Lower leg skin (tissue), 4 donors: ENCODE measurements around the gene ETS1. TPM values are rescaled to one million over a fixed set of nuclear protein-coding genes. Genes with fewer than 3 reads are reported as not detected.

Source experiments
- DNase-seq, 2 donors: peaks; one replicate each; pipeline ENCODE4 v3.0.0-alpha.2; 2019; ENCODE audit warnings: low spot score in 2 of 2
- H3K4me3 ChIP-seq: fragments of 200-600 bp; sonication (generic); 2 replicates; pipeline ENCODE4 v1.5.1; 2017; ENCODE audit warnings: mild to moderate bottlenecking, low read depth; ENCODE audit not compliant: poor library complexity, severe bottlenecking
- POLR2A ChIP-seq, 2 donors: fragments of 450-650 bp; IDR thresholded peaks; one replicate each; pipeline ENCODE4 v1.6.1; 2016 to 2017; ENCODE audit warnings: antibody characterized with exemption in 2 of 2, mild to moderate bottlenecking in 1 of 2, moderate library complexity in 1 of 2
- WGBS, 2 donors: methylation state at CpG; one replicate each; pipeline ENCODE4 v1.1.5; 2018; 5-methylcytosine and 5-hydroxymethylcytosine counted together
- intact Hi-C: fragments of 100-400 bp; cut with DNase I; formaldehyde crosslinking; loops from one replicate; pipeline ENCODE4 v1.15.0; 2023; ENCODE audit warnings: low total_unique reads
- total RNA-seq, 4 donors: library from RNA; depleted of rRNA; stranded (reverse); fragments of >200 nt; gene quantifications; one replicate each; pipeline ENCODE4 v1.1.0, GENCODE V29; 2016
- TF ChIP-seq, protein P1 (sequence below), 3 donors: fragments of 450-650 bp; IDR thresholded peaks; one replicate each; pipeline ENCODE4 v1.5.1; 2016; ENCODE audit warnings: antibody characterized with exemption in 3 of 3, mild to moderate bottlenecking in 3 of 3, moderate library complexity in 2 of 3

The ETS1 gene
- total RNA-seq, 4 donors from 2014 or later = 20.6 to 38.7 (median 21.8) TPM

GRCh38 chr11:128590587-128590986 lies 3.2 kb upstream of the ETS1 start:
- DNase-seq = no peak
- TF ChIP-seq, protein P1, sequence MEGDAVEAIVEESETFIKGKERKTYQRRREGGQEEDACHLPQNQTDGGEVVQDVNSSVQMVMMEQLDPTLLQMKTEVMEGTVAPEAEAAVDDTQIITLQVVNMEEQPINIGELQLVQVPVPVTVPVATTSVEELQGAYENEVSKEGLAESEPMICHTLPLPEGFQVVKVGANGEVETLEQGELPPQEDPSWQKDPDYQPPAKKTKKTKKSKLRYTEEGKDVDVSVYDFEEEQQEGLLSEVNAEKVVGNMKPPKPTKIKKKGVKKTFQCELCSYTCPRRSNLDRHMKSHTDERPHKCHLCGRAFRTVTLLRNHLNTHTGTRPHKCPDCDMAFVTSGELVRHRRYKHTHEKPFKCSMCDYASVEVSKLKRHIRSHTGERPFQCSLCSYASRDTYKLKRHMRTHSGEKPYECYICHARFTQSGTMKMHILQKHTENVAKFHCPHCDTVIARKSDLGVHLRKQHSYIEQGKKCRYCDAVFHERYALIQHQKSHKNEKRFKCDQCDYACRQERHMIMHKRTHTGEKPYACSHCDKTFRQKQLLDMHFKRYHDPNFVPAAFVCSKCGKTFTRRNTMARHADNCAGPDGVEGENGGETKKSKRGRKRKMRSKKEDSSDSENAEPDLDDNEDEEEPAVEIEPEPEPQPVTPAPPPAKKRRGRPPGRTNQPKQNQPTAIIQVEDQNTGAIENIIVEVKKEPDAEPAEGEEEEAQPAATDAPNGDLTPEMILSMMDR (IDR thresholded peaks at IDR 0.05) = no peak
- TF ChIP-seq POLR2A (IDR thresholded peaks at IDR 0.05) = no peak
- intact Hi-C loops = no loop called here
- WGBS, 2 donors = 75 to 79% methylated on average over 4 of the region's 4 CpGs
- no peak overlapping the region for H3K4me3 ChIP-seq

DNA sequence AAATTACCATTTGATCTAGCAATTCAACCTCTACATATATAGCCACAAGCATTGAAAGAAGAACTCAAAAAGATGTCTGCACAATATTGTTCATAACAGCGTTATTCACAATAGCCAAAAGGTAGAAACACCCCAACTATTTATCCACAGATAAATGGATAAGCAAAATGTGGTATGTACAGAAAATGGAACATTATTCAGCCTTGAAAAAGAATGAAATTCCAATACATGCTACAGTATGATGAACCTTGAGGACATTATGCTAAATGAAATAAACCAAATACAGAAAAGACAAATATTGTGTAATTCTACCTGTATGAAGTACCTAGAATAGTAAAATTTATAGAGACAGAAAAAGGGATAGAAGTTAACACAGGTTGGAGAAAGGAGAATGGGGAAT lies 2.6 kb upstream of the ETS1 start:
- 97 to 100% methylated on average over 1 of the region's 1 CpG for WGBS, 2 donors
- intact Hi-C loops = no loop called here
- no peak for DNase-seq
- H3K4me3 ChIP-seq = no peak overlapping the region
- TF ChIP-seq POLR2A (IDR thresholded peaks at IDR 0.05) = no peak
- TF ChIP-seq, protein P1 (IDR thresholded peaks at IDR 0.05) = no peak

- TF ChIP-seq, protein P1 (IDR thresholded peaks at IDR 0.05) = no peak
- no peak for DNase-seq
- intact Hi-C loops = no loop called here
- 83 to 86% methylated on average over 1 of the region's 1 CpG for WGBS, 2 donors
- H3K4me3 ChIP-seq = no peak overlapping the region
These were observed 735 bp upstream of the ETS1 start for GRCh38 chr11:128588093-128588492.

- no peak for DNase-seq
- WGBS, 2 donors = 72 to 76% methylated on average over 7 of the region's 7 CpGs
- intact Hi-C loops = no loop called here
- no peak overlapping the region for H3K4me3 ChIP-seq
- no peak for TF ChIP-seq POLR2A (IDR thresholded peaks at IDR 0.05)
- TF ChIP-seq, protein P1 (IDR thresholded peaks at IDR 0.05) = no peak
These were observed 669 bp downstream of the ETS1 start for GRCh38 chr11:128586689-128587088.

DNA sequence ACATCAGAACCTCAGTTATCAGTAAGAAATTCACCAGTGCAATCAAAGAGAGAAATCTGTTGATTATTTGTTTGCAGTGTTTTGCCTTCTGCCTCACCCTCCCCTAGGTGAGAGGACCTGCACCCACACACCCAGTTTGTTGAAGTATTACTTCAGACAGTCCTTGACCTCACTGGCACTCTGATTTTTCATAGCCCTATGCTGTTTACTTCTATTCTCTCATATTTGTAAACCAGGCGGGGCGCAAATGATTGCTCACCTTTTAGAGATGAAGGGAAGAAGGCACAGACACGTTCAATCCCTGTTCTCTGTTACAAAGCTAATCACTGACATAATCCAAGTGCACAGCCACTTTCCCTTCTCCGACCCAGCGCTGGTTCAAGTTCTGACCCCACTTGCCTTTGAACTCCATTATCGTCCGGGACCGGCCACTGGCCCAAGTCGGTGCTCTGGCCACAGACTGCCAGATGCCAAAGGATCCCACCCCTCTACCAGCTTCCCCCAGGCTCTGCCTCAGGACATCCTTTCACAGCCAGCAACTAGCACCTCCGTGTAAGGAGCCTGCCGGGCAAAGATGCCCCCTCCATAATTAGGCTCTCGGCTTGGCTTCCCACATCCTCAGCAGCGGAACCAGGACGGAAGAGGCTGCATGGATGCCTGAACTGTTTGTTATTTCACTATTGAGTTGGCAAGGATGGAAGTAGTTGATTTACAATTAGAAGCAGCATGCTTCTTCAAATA lies 1.7 kb downstream of the ETS1 start:
- intact Hi-C loops = no loop called here
- 66 to 69% methylated on average over 14 of the region's 14 CpGs for WGBS, 2 donors
- no peak overlapping the region for H3K4me3 ChIP-seq
- no peak for TF ChIP-seq POLR2A (IDR thresholded peaks at IDR 0.05)
- TF ChIP-seq, protein P1 (IDR thresholded peaks at IDR 0.05) = no peak
- DNase-seq = no peak

- DNase-seq = no peak
- TF ChIP-seq, protein P1 (IDR thresholded peaks at IDR 0.05) = no peak
- H3K4me3 ChIP-seq = no peak overlapping the region
- intact Hi-C loops = no loop called here
- 86 to 88% methylated on average over 3 of the region's 3 CpGs for WGBS, 2 donors
These were observed 3.1 kb downstream of the ETS1 start for GRCh38 chr11:128584253-128584652.
